CD4-positive, alpha-beta memory T cell (primary cell): ENCODE data around the gene MTMR11. TPM values are rescaled to one million over a fixed set of nuclear protein-coding genes. Genes with fewer than 3 reads are reported as not detected.
"Not testable (repeated sequence)": the region's sequence is repeated elsewhere in the genome, so short reads cannot be mapped to it uniquely, and the experiment has no call there.

Source experiments
- CTCF ChIA-PET: fragments of 350-600 bp; sonication (Branson Sonifier 250); formaldehyde crosslinking; loops from one replicate; lab custom pipeline; 2021; ENCODE audit warnings: inconsistent platforms; ENCODE audit not compliant: partially characterized antibody; lab: Charles Lee
- POLR2A ChIA-PET: fragments of 350-600 bp; sonication (Branson Sonifier 250); formaldehyde crosslinking; loops from one replicate; lab custom pipeline; 2021; ENCODE audit not compliant: partially characterized antibody; lab: Charles Lee
- DNase-seq, 5 donors: peaks; one replicate each; pipeline versions ENCODE4 v3.0.0 to v3.0.0-alpha.2; 2020 to 2022; ENCODE audit warnings: mixed read lengths in 1 of 5
- H3K27ac ChIP-seq: one replicate; pipeline ENCODE4 v1.7.0; 2013; ENCODE audit warnings: low read depth, low read length
- H3K27me3 ChIP-seq: 2 replicates; pipeline ENCODE4 v1.7.0; 2013; ENCODE audit warnings: mild to moderate bottlenecking, low read length, moderate library complexity; ENCODE audit not compliant: insufficient read depth
- H3K36me3 ChIP-seq: 2 replicates; pipeline ENCODE4 v1.7.0; 2013; ENCODE audit warnings: mild to moderate bottlenecking, low read length, moderate library complexity; ENCODE audit not compliant: insufficient read depth
- H3K4me1 ChIP-seq: 2 replicates; pipeline ENCODE4 v1.7.0; 2013; ENCODE audit warnings: mild to moderate bottlenecking, low read length, moderate library complexity; ENCODE audit not compliant: insufficient read depth
- H3K4me3 ChIP-seq, 2 donors: one replicate each; pipeline ENCODE4 v1.7.0; 2013; ENCODE audit warnings: low read length in 2 of 2, mild to moderate bottlenecking in 1 of 2
- H3K9me3 ChIP-seq, 2 donors: one replicate each; pipeline ENCODE4 v1.7.0; 2013; ENCODE audit warnings: low read length in 2 of 2, control low read depth in 1 of 2; ENCODE audit not compliant: control insufficient read depth in 1 of 2
- H3K27ac Mint-ChIP-seq, 7 donors: one replicate each; pipeline ENCODE4 v1.8.0; 2020 to 2021; ENCODE audit warnings: mixed read lengths in 7 of 7, mild to moderate bottlenecking in 6 of 7, inconsistent platforms in 3 of 7, moderate library complexity in 3 of 7
- H3K27me3 Mint-ChIP-seq, 2 donors: one replicate each; pipeline ENCODE4 v1.8.0; 2020 to 2021; ENCODE audit warnings: mixed read lengths in 2 of 2
- H3K36me3 Mint-ChIP-seq, 2 donors: one replicate each; pipeline ENCODE4 v1.8.0; 2020 to 2021; ENCODE audit warnings: mixed read lengths in 2 of 2, inconsistent platforms in 1 of 2, mild to moderate bottlenecking in 1 of 2
- H3K4me1 Mint-ChIP-seq, 4 donors: one replicate each; pipeline ENCODE4 v1.8.0; 2020 to 2021; ENCODE audit warnings: mixed read lengths in 4 of 4, mild to moderate bottlenecking in 1 of 4
- H3K4me3 Mint-ChIP-seq, 8 donors: one replicate each; pipeline ENCODE4 v1.8.0; 2020 to 2021; ENCODE audit warnings: mixed read lengths in 8 of 8, mild to moderate bottlenecking in 7 of 8, moderate library complexity in 6 of 8, inconsistent platforms in 3 of 8
- H3K9me3 Mint-ChIP-seq, 8 donors: one replicate each; pipeline ENCODE4 v1.8.0; 2020 to 2021; ENCODE audit warnings: mixed read lengths in 8 of 8, mild to moderate bottlenecking in 5 of 8, inconsistent platforms in 3 of 8, moderate library complexity in 1 of 8
- intact Hi-C: fragments of 100-400 bp; cut with micrococcal nuclease; formaldehyde crosslinking; loops from one replicate; pipeline ENCODE4 v1.15.1; 2023
- polyA plus RNA-seq, 2 donors: library from polyadenylated mRNA; unstranded; fragments of 300-500 nt; fragmentation: Illumina TruSeq; gene quantifications; one replicate each; pipeline ENCODE4 v1.2.3, GENCODE V29; 2021
- total RNA-seq, 2 experiments: library from RNA; stranded (reverse); gene quantifications; one replicate each; pipeline ENCODE4 v1.2.3, GENCODE V29; 2021

The MTMR11 gene
- total and polyA plus RNA-seq, 4 experiments from 2014 or later, result 0.28 to 2.1 (median 1.3) TPM; not detected in 1

- DNase-seq, H3K36me3 ChIP-seq, H3K27ac ChIP-seq, H3K9me3 ChIP-seq, H3K27me3 Mint-ChIP-seq, H3K27me3 ChIP-seq, H3K36me3 Mint-ChIP-seq, CTCF ChIA-PET, H3K9me3 Mint-ChIP-seq, H3K4me3 Mint-ChIP-seq, H3K4me3 ChIP-seq: not testable (repeated sequence)
- POLR2A ChIA-PET, result interaction anchor here (1.1 to 3.4 kb wide), 4 partner anchors 11 to 54 kb away, joined by 3 to 19 read pairs (median 9); partner anchors contain the start of gene SF3B4
- H3K4me1 ChIP-seq, result peaks cover 18% of the 10 kb centered on the region
- H3K4me1 Mint-ChIP-seq, result peaks cover 14 to 34% (median 18%) of the 10 kb centered on the region in 4 donors
- H3K27ac Mint-ChIP-seq, result peak overlapping the region in 1 of 7 donors; percentile 14
- intact Hi-C loops, result loop anchor here (1.0 kb wide), 2 partner anchors 11 to 52 kb away; partner anchors contain the start of gene SF3B4
These were observed 2.0 kb upstream of the MTMR11 start for GRCh38 chr1:149938668-149939003.

- H3K4me3 ChIP-seq, result no peak overlapping the region
- H3K9me3 ChIP-seq, result no peaks in the 10 kb centered on the region
- H3K4me1 ChIP-seq, result peaks cover 18% of the 10 kb centered on the region
- POLR2A ChIA-PET, result interaction anchor here (3.2 to 3.4 kb wide), 2 partner anchors 10 to 51 kb away, joined by 14 to 19 read pairs; partner anchors contain the start of gene SF3B4
- Mint-ChIP-seq H3K9me3 (no peaks in the 10 kb centered on the region), H3K27ac (peak overlapping the region in 3 of 7 donors; percentile 29 to 48 (median 42)), H3K36me3 (no peaks in the 10 kb centered on the region), H3K27me3 (no peaks in the 10 kb centered on the region), H3K4me1 (peaks cover 12 to 26% (median 18%) of the 10 kb centered on the region in 4 donors), H3K4me3 (no peak overlapping the region)
- DNase-seq, result peak in 1 of 5 donors; percentile 46
- CTCF ChIA-PET, result interaction anchor here (1.1 kb wide), 1 partner anchor 120 kb away, joined by 3 read pairs; no protein-coding TSS in a partner anchor
- H3K36me3 ChIP-seq, result no peaks in the 10 kb centered on the region
- intact Hi-C loops, result no loop called here
- H3K27ac ChIP-seq, result no peak overlapping the region
- H3K27me3 ChIP-seq, result no peaks in the 10 kb centered on the region
These were observed 1.1 kb upstream of the MTMR11 start for GRCh38 chr1:149937759-149938158.

- POLR2A ChIA-PET, result interaction anchor here (3.2 to 3.4 kb wide), 2 partner anchors 9 to 50 kb away, joined by 14 to 19 read pairs; partner anchors contain the start of gene SF3B4
These were observed 470 bp upstream of the MTMR11 start for GRCh38 chr1:149936992-149937705.

GRCh38 chr1:149934356-149934755, 2.3 kb downstream of the MTMR11 start:
- DNase-seq, result no peak
- POLR2A ChIA-PET, result interaction anchor here (1.1 kb wide), 1 partner anchor 48 kb away, joined by 5 read pairs; a partner anchor contains a TSS
- no peaks in the 10 kb centered on the region for H3K36me3 ChIP-seq
- Mint-ChIP-seq H3K27me3 (peaks cover 3% of the 10 kb centered on the region in 2 donors), H3K36me3 (no peaks in the 10 kb centered on the region), H3K4me3 (no peak overlapping the region), H3K4me1 (peaks cover 11 to 22% (median 17%) of the 10 kb centered on the region in 4 donors), H3K27ac (no peak overlapping the region), H3K9me3 (no peaks in the 10 kb centered on the region)
- H3K4me3 ChIP-seq, result no peak overlapping the region
- H3K9me3 ChIP-seq, result no peaks in the 10 kb centered on the region
- H3K27me3 ChIP-seq, result no peaks in the 10 kb centered on the region
- no peak overlapping the region for H3K27ac ChIP-seq
- peaks cover 18% of the 10 kb centered on the region for H3K4me1 ChIP-seq
- CTCF ChIA-PET, result no interaction called here
- intact Hi-C loops, result no loop called here

More at GRCh38 chr1:149936992-149937705, 470 bp upstream of the MTMR11 start:
- Mint-ChIP-seq H3K27ac (peak overlapping the region in 4 of 7 donors; percentile 5 to 70 (median 52)), H3K36me3 (no peaks in the 10 kb centered on the region), H3K4me3 (no peak overlapping the region), H3K4me1 (peaks cover 12 to 25% (median 18%) of the 10 kb centered on the region in 4 donors), H3K27me3 (peaks cover 0 to 2% of the 10 kb centered on the region in 2 donors), H3K9me3 (no peaks in the 10 kb centered on the region)
- DNase-seq, result no peak
- H3K4me3 ChIP-seq, result no peak overlapping the region
- CTCF ChIA-PET, result interaction anchor here (1.1 kb wide), 1 partner anchor 121 kb away, joined by 3 read pairs; no protein-coding TSS in a partner anchor
- no peak overlapping the region for H3K27ac ChIP-seq
- H3K9me3 ChIP-seq, result no peaks in the 10 kb centered on the region
- intact Hi-C loops, result no loop called here
- H3K27me3 ChIP-seq, result no peaks in the 10 kb centered on the region
- peaks cover 18% of the 10 kb centered on the region for H3K4me1 ChIP-seq
- H3K36me3 ChIP-seq, result no peaks in the 10 kb centered on the region

GRCh38 chr1:149933208-149933607, 3.5 kb downstream of the MTMR11 start:
- ChIA-PET CTCF (no interaction called here), POLR2A (interaction anchor here (6.6 kb wide), 1 partner anchor 45 kb away, joined by 176 read pairs; a partner anchor contains a TSS)
- Mint-ChIP-seq H3K4me1 (peaks cover 12 to 27% (median 18%) of the 10 kb centered on the region in 4 donors), H3K36me3 (peaks cover 0 to under 1% of the 10 kb centered on the region in 2 donors), H3K27me3 (peaks cover 3% of the 10 kb centered on the region in 2 donors), H3K4me3 (no peak overlapping the region), H3K27ac (no peak overlapping the region), H3K9me3 (no peaks in the 10 kb centered on the region)
- peaks cover 20% of the 10 kb centered on the region for H3K4me1 ChIP-seq
- DNase-seq, result no peak
- intact Hi-C loops, result no loop called here
- no peaks in the 10 kb centered on the region for H3K36me3 ChIP-seq
- H3K27me3 ChIP-seq, result no peaks in the 10 kb centered on the region
- H3K9me3 ChIP-seq, result no peaks in the 10 kb centered on the region
- no peak overlapping the region for H3K4me3 ChIP-seq
- H3K27ac ChIP-seq, result no peak overlapping the region

- peaks cover 10 to 27% (median 17%) of the 10 kb centered on the region in 4 donors for H3K4me1 Mint-ChIP-seq
- ChIA-PET CTCF (no interaction called here), POLR2A (interaction anchor here (6.6 kb wide), 1 partner anchor 45 kb away, joined by 176 read pairs; a partner anchor contains a TSS)
- Histone ChIP-seq H3K36me3 (no peaks in the 10 kb centered on the region), H3K4me1 (peaks cover 15% of the 10 kb centered on the region), H3K4me3 (no peak overlapping the region), H3K27ac (no peak overlapping the region), H3K27me3 (no peaks in the 10 kb centered on the region), H3K9me3 (no peaks in the 10 kb centered on the region)
- peaks cover 3% of the 10 kb centered on the region in 2 donors for H3K27me3 Mint-ChIP-seq
- no peak for DNase-seq
- peaks cover 0 to 6% of the 10 kb centered on the region in 2 donors for H3K36me3 Mint-ChIP-seq
- H3K4me3 Mint-ChIP-seq, result no peak overlapping the region
- H3K27ac Mint-ChIP-seq, result no peak overlapping the region
- H3K9me3 Mint-ChIP-seq, result no peaks in the 10 kb centered on the region
- intact Hi-C loops, result no loop called here
These were observed 4.2 kb downstream of the MTMR11 start for GRCh38 chr1:149932474-149932873.

GRCh38 chr1:149931212-149931790, 5.4 kb downstream of the MTMR11 start:
- Mint-ChIP-seq H3K9me3 (no peaks in the 10 kb centered on the region), H3K4me1 (peaks cover 9 to 32% (median 19%) of the 10 kb centered on the region in 4 donors), H3K27me3 (peaks cover 3% of the 10 kb centered on the region in 2 donors), H3K4me3 (peak overlapping the region in 2 of 8 donors; percentile 4 to 20), H3K36me3 (peaks cover under 1 to 13% of the 10 kb centered on the region in 2 donors), H3K27ac (peak overlapping the region in 1 of 7 donors; percentile 72)
- Histone ChIP-seq H3K4me1 (peaks cover 21% of the 10 kb centered on the region), H3K9me3 (no peaks in the 10 kb centered on the region), H3K36me3 (peaks cover 2% of the 10 kb centered on the region), H3K27me3 (no peaks in the 10 kb centered on the region), H3K27ac (no peak overlapping the region), H3K4me3 (no peak overlapping the region)
- intact Hi-C loops, result no loop called here
- no peak for DNase-seq
- POLR2A ChIA-PET, result interaction anchor here (1.0 to 6.6 kb wide), 2 partner anchors 15 to 44 kb away, joined by 3 to 176 read pairs; a partner anchor contains a TSS
- CTCF ChIA-PET, result no interaction called here
